ENCODE results near the gene KRT2. TPM values are rescaled to one million over a fixed set of nuclear protein-coding genes. Genes with fewer than 3 reads are reported as not detected.

Gene KRT2
- total RNA-seq, 2 donors from 2014 or later: not detected

DNA sequence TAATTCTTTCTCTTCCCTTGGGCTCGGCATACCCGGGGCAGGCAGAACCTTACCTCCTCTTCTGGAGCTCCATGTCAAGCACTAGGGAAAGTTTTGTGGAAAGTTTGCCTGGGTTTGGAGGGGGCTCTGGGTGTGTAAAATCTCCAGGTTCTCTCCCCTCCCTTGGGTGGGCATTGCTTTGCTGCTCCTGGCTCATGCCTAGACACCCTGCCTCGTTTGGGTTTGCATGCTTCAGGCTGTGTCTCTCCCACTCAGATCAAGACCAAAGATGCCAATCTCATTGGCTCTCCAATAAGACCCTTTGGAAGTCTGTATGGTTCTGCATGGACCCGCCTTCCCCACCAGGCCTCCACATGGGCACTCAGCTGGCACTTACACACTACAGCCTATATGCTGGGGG lies 6.2 kb upstream of the KRT2 start:
- Mint-ChIP-seq H3K9me3 (no peaks in the 10 kb centered on the region), H3K36me3 (no peaks in the 10 kb centered on the region), H3K27ac (no peak overlapping the region)
- ATAC-seq (no peak), DNase-seq (ENCODE audit: low spot score in 2 of 2) (no peak)

DNA sequence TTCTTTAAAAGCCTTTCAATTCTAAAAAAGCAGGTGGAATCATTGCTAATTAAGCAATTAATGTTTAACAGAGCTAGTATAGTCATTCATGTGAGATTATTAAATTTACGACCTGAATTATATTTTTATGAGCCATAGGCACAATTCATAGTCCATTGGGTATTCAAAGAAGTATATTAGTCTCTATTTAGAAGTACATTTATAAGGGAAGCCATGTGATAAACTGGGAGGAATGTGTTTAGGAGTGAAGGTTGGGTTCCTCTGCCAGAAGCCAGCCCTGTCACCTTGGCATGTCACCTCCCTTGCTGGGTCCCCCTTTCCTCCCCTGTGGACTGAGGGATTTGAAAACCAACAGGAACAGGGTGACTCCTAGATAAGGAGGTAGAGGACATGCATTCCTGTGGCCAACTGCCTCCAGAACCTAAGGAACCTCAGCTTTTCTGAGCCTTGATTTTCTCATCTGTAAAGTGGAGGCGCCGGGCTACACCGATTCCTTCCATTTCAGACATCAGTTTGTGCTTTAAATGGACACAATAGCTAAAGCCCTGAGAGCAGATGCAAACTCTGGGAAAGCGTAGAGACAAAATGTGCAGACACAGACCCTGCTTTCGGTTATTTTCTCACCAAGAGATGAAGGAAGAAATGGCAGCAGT lies 5.4 kb upstream of the KRT2 start:
- no peak for ATAC-seq
- H3K9me3 Mint-ChIP-seq: no peaks in the 10 kb centered on the region
- peak overlapping the region in 1 of 2 donors; percentile 43 for H3K27ac Mint-ChIP-seq
- no peak for DNase-seq (ENCODE audit: low spot score in 2 of 2)
- H3K36me3 Mint-ChIP-seq: no peaks in the 10 kb centered on the region

DNA sequence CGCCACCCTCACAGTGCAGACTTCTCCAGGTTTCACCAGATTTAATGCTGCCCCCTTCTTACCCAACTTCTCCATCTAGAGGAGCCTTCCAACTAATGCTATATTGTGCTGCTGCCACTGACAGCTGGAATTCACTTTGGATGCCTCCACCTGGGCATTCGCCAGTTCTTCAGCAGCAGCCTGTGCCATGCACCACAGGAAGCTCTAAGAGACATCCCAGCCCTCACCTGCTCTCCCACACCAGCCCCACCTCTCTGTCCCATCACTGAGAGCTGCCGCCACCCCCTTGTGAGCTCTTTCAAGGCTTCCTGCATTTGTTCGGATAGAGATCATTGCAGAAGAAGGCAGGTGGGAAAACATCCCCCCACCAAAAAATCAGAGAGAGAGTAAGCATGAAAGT lies 4.6 kb upstream of the KRT2 start:
- no peak for DNase-seq (ENCODE audit: low spot score in 2 of 2)

DNA sequence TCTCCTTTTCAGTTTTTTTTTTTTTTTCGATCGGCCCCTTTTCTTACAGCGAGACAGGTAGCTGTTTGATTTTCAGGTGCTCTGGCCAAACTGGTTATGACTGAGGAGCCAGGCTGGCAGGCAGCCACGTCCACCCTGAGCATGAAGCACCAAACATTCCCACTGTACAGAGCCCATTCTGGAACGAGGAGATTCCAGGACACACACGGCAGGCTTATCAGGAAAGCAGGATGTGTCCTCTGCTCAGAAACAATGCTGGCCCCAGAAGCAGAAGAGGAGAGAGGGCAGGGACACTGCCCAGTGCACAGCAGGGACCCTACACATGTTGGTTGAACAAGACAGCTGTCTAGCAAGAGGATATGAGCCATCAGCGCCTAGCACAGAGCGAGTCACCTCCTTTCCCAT lies 3.7 kb upstream of the KRT2 start:
- DNase-seq (ENCODE audit: low spot score in 2 of 2): no peak
- Mint-ChIP-seq H3K9me3 (no peaks in the 10 kb centered on the region), H3K27ac (peak overlapping the region in 1 of 2 donors; percentile 79), H3K36me3 (no peaks in the 10 kb centered on the region)
- no peak for ATAC-seq

More for the DNA sequence above, 4.6 kb upstream of the KRT2 start:
- Mint-ChIP-seq H3K27ac (peak overlapping the region in 1 of 2 donors; percentile 43), H3K36me3 (no peaks in the 10 kb centered on the region), H3K9me3 (no peaks in the 10 kb centered on the region)
- no peak for ATAC-seq

DNA sequence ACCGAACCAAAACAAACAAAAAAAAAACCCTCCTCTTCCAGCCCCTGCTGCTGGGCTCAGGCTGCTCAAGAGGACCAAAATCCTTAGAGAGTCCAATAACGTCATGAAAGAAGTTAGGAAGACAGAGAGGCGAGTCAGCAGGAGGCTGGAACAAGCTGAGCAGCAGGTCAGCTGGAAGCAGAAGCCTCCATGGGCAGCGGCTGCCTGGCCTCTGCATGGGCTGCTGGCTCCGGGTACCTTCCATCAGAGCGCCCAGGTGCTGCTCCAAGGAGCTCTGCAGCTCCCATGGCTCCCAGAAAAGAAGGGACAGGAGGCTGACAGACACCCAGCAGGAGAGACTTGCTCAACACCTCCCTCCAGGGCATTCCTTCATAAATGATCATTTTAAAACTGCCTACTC lies 3.2 kb upstream of the KRT2 start:
- Mint-ChIP-seq H3K36me3 (no peaks in the 10 kb centered on the region), H3K9me3 (no peaks in the 10 kb centered on the region), H3K27ac (no peak overlapping the region)
- ATAC-seq (no peak), DNase-seq (ENCODE audit: low spot score in 2 of 2) (no peak)

DNA sequence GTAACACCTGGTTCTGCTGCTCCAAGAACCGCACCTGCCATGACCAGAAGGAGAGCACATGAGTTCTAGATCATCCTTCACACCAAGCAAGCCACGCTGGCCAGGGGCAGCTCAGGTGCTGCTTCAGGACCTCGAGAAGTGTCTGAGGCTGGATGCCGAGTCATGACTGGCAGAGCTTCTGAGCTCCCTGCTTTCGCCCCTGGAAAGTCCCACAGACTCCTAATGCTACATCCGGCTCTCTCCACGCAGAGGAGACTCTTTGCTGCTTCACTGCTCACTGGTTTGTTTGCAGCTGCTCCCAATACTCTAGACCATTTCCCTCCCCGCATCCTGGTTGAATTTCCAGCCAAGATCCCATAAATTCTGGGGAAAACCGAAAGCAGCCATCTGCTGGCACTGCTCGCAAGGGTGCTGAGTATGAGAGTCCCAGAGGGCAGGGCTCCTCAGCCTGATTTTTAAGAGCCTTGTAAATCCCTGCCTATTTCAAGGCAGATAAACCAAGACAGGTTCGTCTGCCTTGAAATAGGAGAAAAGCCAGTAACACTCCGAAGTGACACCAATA lies 1.4 kb downstream of the KRT2 start:
- no peak for DNase-seq (ENCODE audit: low spot score in 2 of 2)
- no peaks in the 10 kb centered on the region for H3K36me3 Mint-ChIP-seq
- no peak for ATAC-seq
- no peak overlapping the region for H3K27ac Mint-ChIP-seq
- H3K9me3 Mint-ChIP-seq: no peaks in the 10 kb centered on the region

DNA sequence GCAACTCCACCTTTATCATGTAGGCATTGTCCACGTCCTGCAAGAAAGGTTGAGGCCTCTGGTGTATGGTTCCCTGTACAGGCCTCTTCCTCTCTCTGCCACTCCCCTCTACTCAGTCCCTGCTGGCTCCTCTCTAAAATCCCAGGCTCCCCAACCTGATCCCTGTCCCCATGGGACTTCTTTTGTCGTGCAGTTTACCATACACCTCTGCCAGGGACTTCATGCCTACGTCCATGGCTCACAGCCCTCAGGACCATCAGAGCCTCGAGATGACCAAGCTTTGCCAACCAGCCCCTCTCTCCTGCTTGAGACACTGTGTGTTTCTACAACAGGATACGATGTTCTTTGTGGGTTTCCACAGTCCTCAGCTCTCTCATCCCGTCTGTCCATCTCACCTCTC lies 2.9 kb downstream of the KRT2 start:
- ATAC-seq: no peak
- no peak for DNase-seq (ENCODE audit: low spot score in 2 of 2)
- no peak overlapping the region for H3K27ac Mint-ChIP-seq
- no peaks in the 10 kb centered on the region for H3K36me3 Mint-ChIP-seq
- no peaks in the 10 kb centered on the region for H3K9me3 Mint-ChIP-seq

DNA sequence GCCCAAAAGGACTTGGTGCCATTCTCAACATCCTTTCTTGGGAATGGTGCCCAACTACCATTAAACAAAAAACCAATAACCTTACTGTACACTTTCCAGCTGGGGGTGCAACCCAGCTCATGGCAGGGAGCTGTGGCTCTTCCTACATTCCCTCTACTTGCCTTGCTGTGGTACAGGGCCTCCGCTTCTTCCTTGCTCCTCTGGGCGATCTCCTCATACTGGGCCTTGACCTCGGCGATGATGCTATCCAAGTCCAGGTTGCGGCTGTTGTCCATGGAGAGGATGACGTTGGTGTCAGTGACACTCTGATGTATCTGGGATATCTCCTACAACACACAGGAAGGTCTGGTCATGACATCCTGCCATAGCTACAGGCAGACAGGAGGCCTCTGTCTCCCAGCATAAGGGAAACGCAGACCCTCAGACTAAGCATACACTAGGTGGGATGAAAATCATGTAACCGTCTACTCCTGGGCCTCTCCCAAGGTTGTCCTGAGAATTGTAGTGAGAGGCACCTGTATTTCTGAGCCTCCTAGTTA lies 3.9 kb downstream of the KRT2 start:
- no peaks in the 10 kb centered on the region for H3K9me3 Mint-ChIP-seq
- no peak overlapping the region for H3K27ac Mint-ChIP-seq
- DNase-seq (ENCODE audit: low spot score in 2 of 2) (no peak), ATAC-seq (no peak)
- no peaks in the 10 kb centered on the region for H3K36me3 Mint-ChIP-seq

DNA sequence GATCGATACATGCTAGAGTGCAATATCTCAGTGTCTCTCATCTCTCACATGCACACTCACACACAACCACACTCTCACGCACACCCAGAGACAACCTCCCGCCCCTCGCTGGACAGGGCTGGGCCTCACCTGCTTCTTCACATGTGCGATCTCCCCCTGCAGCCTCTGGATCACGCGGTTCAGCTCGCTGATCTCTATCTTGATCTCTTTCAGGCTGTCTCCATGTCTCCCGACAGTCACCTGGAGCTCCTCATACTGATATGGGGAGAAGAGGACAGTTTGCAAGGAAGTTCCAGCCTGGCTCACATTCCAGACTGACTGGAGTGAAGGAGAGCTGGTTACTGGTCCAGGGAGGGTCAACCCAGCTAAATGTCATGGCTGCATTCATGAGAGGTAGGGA lies 4.4 kb downstream of the KRT2 start:
- ATAC-seq (no peak), DNase-seq (ENCODE audit: low spot score in 2 of 2) (no peak)
- Mint-ChIP-seq H3K36me3 (no peaks in the 10 kb centered on the region), H3K27ac (no peak overlapping the region), H3K9me3 (no peaks in the 10 kb centered on the region)

DNA sequence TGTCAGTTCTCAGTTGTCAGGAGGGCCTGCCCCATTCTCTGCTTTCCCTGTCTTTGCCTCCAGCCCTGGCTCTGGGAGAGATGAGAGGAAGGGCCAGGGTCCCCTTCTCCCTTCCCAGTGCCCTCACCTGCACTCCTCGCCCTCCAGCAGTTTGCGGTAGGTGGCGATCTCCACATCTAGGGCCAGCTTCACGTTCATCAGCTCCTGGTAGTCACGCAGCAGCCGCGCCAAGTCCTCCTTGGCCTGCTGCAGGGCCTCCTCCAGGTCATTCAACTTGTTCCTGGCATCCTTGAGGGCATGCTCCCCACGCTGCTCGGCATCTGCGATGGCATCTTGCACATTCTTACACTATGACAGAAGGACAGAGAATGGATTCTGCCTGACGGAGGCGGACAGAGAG lies 5.4 kb downstream of the KRT2 start:
- DNase-seq (ENCODE audit: low spot score in 2 of 2) (no peak), ATAC-seq (no peak)
- Mint-ChIP-seq H3K36me3 (peaks cover 0 to 4% of the 10 kb centered on the region in 2 donors), H3K27ac (peak overlapping the region; percentile 11 to 77), H3K9me3 (no peaks in the 10 kb centered on the region)

DNA sequence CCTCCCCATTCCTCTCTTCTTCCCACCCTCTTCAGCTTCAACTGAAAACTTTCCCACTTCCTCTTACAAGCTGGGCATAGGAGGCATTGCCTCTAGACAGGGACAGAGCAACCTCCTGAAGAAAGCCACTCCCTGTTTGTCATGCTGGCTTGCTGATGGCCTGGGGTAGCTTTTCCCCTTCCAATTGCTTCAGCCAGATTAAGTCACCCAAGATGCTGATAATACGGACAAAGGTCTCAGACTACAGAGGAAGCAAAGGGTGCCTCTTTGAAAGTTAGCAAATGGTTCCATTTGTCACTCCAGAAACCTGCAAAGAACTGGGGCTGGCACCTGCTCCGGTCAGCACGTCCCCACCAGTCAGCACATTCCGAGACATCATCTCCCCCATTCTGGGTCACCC lies 6.0 kb downstream of the KRT2 start:
- Mint-ChIP-seq H3K27ac (peak overlapping the region; percentile 49 to 81), H3K9me3 (no peaks in the 10 kb centered on the region), H3K36me3 (peaks cover 0 to 4% of the 10 kb centered on the region in 2 donors)
- ATAC-seq (no peak), DNase-seq (ENCODE audit: low spot score in 2 of 2) (no peak)

DNA sequence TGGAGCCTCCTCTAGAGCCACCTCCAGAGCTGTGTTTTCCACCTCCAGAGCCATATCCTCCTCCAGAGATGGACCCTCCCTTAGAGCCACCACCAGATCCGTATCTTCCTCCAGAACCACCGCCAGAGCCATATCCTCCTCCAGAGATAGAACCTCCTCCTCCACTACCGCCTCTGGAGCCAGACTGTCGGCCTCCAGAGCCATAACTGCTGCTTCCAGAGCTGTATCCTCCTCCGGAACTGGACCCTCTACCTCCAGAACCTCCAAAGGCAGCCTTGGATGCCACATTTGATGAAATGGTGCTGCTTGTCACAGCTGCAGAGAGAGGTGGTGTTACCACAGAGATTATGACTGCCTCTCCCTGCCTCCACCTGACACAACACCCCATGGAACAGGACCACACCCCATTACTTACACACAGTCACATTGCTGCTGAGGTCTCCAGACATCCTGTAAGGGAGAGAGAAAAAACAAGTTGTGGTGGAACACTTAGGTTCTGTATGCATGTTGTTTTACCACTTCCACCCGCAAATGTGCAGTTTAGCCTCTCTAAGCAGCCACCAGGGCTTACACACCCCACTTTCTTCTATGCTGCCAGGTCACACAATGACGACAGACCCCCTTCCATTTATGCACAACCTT lies 6.8 kb downstream of the KRT2 start:
- Mint-ChIP-seq H3K9me3 (no peaks in the 10 kb centered on the region), H3K36me3 (peaks cover 0 to 4% of the 10 kb centered on the region in 2 donors), H3K27ac (peak overlapping the region in 1 of 2 donors; percentile 49)
- peak; percentile 84 to 94 for ATAC-seq
- DNase-seq (ENCODE audit: low spot score in 2 of 2): no peak

DNA sequence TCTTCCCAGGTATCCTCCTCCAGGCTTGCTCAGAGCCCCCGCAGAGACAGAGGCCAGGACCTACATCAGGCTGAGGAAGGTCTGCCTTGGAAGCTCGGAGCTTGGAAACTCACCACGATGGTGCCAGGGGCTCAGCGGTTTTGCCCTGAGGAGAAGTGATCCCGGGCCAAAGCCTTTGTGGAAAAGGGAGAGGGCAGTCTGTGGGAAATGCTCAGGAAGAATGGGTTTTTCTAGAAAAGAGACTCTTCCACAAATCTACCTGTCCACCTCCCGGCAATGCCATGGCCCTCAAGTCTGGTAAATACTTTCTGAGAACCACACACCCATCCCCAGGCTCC lies 8.0 kb downstream of the KRT2 start:
- no peak overlapping the region for H3K27ac Mint-ChIP-seq
- ATAC-seq: no peak

DNA sequence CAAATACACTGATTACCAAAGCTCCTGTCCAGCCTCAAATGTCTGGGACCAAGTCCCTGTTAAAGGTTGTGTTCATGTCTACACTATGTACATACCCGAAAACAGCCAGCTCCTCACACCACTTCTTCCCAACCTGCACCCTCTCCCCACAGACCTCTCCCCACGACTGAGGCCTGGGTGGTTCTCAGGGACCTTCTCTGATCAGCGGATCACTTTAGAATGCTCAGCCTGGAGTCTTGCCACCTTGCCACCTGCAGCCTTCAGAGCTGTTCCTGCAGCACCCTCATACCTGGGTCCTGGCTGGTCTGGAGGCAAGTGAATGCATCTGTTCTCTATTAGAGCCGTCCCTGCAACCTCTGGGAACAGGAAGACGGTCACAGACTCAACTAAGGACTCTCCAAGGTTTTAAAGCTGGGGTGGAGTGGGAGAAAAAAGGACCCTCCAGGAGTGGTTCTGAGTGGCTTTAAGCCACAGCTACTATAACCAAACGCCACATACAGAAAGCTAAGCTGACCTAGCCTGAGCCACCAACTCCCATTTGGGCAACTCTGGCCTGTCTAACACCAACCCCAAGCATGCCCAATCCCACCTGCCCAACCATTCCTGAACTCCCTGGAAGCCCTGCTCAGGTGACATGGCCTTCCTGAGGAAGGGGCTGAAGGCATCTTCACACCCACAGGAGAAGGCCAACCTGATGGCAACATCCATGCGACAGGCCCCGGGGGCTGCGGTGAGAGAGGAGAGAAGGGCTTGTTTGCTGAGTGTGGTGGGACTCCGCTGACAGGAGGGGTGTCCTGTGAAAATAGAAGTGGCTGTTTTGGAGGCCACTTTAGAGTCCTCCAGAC lies 8.6 kb downstream of the KRT2 start:
- DNase-seq (ENCODE audit: low spot score in 2 of 2) (no peak), ATAC-seq (no peak)
- Mint-ChIP-seq H3K9me3 (no peaks in the 10 kb centered on the region), H3K27ac (no peak overlapping the region), H3K36me3 (peaks cover 0 to 4% of the 10 kb centered on the region in 2 donors)

More for the DNA sequence above, 8.0 kb downstream of the KRT2 start:
- no peaks in the 10 kb centered on the region for H3K9me3 Mint-ChIP-seq
- DNase-seq (ENCODE audit: low spot score in 2 of 2): no peak
- peaks cover 0 to 4% of the 10 kb centered on the region in 2 donors for H3K36me3 Mint-ChIP-seq

DNA sequence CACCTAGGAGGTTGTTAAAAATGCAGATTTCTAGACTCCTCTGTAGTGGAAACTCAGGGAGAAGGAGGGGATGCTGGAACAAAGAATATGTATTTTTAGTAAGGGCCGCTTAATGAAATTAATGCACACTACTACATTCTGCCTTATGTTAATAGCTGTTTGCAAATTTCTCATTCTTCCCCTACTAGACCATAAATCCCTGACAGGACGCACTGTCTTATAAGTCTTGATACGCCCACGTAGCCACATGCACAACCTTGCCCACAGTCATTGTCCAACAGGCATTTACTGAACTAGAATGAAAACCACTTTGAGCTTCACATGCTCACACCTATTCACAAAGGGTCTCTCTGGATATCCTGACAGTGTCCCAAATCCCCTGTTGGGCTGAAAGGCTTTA lies 10.5 kb downstream of the KRT2 start:
- no peaks in the 10 kb centered on the region for H3K9me3 Mint-ChIP-seq
- ATAC-seq: no peak
- DNase-seq (ENCODE audit: low spot score in 2 of 2): no peak
- peaks cover 0 to 4% of the 10 kb centered on the region in 2 donors for H3K36me3 Mint-ChIP-seq
- H3K27ac Mint-ChIP-seq: peak overlapping the region in 1 of 2 donors; percentile 68

DNA sequence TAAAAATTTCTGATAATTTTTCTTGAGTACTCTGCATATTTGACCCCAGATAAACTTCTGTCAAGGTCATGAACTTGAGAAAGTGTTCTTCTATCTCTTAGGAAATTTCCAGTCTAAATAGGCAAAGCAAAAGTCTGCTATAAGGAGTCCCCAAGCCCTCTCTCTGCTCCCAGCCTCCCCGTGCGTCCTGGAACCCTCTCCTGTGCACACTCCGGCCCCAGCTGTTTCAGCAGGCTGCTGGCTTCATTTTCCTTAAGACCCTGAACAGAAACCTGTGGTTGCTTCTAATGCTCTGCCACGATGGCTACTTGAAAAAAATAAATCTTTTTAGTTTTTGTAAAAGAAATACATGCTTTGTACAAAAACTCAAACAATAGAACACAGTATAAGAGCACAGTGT lies 14.7 kb downstream of the KRT2 start:
- ATAC-seq (no peak), DNase-seq (ENCODE audit: low spot score in 2 of 2) (no peak)
- no peak overlapping the region for H3K27ac Mint-ChIP-seq
- peaks cover 0 to 4% of the 10 kb centered on the region in 2 donors for H3K36me3 Mint-ChIP-seq
- H3K9me3 Mint-ChIP-seq: peaks cover 0 to 3% of the 10 kb centered on the region in 2 donors
